Endothelial cell of umbilical vein (primary cell): ENCODE results near the gene CBLB. TPM values are rescaled to one million over a fixed set of nuclear protein-coding genes. Genes with fewer than 3 reads are reported as not detected.

Source experiments
- BruUV-seq: library from RNA; stranded (reverse); fragments of 400-500 nt; replicated peaks from 2 replicates; lab custom pipeline; 2021; lab: Mats Ljungman, UMichigan
- CTCF ChIA-PET: fragments of 300-600, 350-600 bp; sonication (Branson Sonifier 250); formaldehyde crosslinking; loops from one replicate; lab custom pipeline; 2021; ENCODE audit warnings: antibody characterized with exemption, inconsistent platforms; lab: Charles Lee
- POLR2A ChIA-PET: fragments of 300-600, 350-600 bp; sonication (Branson Sonifier 250); formaldehyde crosslinking; loops from one replicate; lab custom pipeline; 2021; ENCODE audit warnings: antibody characterized with exemption, inconsistent platforms; lab: Charles Lee
- DNase-seq: peaks from one replicate; pipeline ENCODE4 v3.0.0-alpha.2; 2011; ENCODE audit warnings: low read depth, low spot score
- FAIRE-seq: peaks from 2 replicates; lab custom pipeline; 2011; peaks lifted over from hg19 to GRCh38; lab: Jason Lieb, UNC
- H2AFZ ChIP-seq: 2 replicates; pipeline ENCODE4 v1.6.0; 2012; ENCODE audit warnings: low read depth, low read length, control low read depth, inconsistent platforms
- H3K27ac ChIP-seq: 2 replicates; pipeline ENCODE4 v1.5.1; 2011; ENCODE audit warnings: low read depth, mild to moderate bottlenecking, control low read depth, low read length, moderate library complexity; ENCODE audit not compliant: insufficient read depth
- H3K27me3 ChIP-seq, 2 experiments: 2 replicates each; pipeline versions ENCODE4 v1.6.0 to v1.6.1; 2011; ENCODE audit warnings: low read length in 2 of 2, mixed read lengths in 1 of 2; ENCODE audit not compliant: control insufficient read depth in 2 of 2, insufficient read depth in 2 of 2
- H3K36me3 ChIP-seq, 2 experiments: 2 replicates in 1 of 2; 3 replicates in 1 of 2; pipeline ENCODE4 v1.5.1; 2011; ENCODE audit warnings: low read length in 2 of 2, mild to moderate bottlenecking in 1 of 2, moderate library complexity in 1 of 2; ENCODE audit not compliant: control insufficient read depth in 2 of 2, insufficient read depth in 2 of 2; ENCODE audit errors: extremely low read depth in 1 of 2
- H3K4me1 ChIP-seq: 3 replicates; pipeline ENCODE4 v1.5.1; 2011; ENCODE audit warnings: mild to moderate bottlenecking, low read length; ENCODE audit not compliant: control insufficient read depth, insufficient read depth; ENCODE audit errors: extremely low read depth
- H3K4me2 ChIP-seq: 2 replicates; pipeline ENCODE4 v1.6.1; 2011; ENCODE audit warnings: low read length, control low read depth, mixed read lengths; ENCODE audit not compliant: insufficient read depth
- H3K4me3 ChIP-seq, 3 experiments: fragments of 200-600 bp in 1 of 3; sonication (generic), shearing (Covaris generic) in 1 of 3; replicated peaks in 1 of 3; 2 replicates each; pipeline ENCODE4 v1.5.1; 2011 to 2016; ENCODE audit warnings: control low read depth in 3 of 3, low read length in 3 of 3, mild to moderate bottlenecking in 2 of 3, inconsistent platforms in 1 of 3, low read depth in 1 of 3, moderate library complexity in 1 of 3; ENCODE audit not compliant: insufficient read depth in 1 of 3
- H3K79me2 ChIP-seq: 2 replicates; pipeline ENCODE4 v1.6.0; 2012; ENCODE audit warnings: low read length, inconsistent platforms; ENCODE audit not compliant: control insufficient read depth, insufficient read depth
- H3K9ac ChIP-seq: replicated peaks from 2 replicates; pipeline ENCODE3; 2011; ENCODE audit warnings: low read length, control low read depth; ENCODE audit not compliant: insufficient read depth; ENCODE audit errors: extremely low read depth
- H3K9me1 ChIP-seq: replicated peaks from 3 replicates; pipeline ENCODE4 v1.6.0; 2011; ENCODE audit warnings: mild to moderate bottlenecking, low read length; ENCODE audit not compliant: control insufficient read depth, insufficient read depth; ENCODE audit errors: extremely low read depth
- H3K9me3 ChIP-seq: replicated peaks from 2 replicates; pipeline ENCODE4 v1.5.1; 2012; ENCODE audit warnings: low read length, inconsistent platforms; ENCODE audit not compliant: control insufficient read depth, insufficient read depth
- H4K20me1 ChIP-seq: replicated peaks from 2 replicates; pipeline ENCODE3; 2011; ENCODE audit warnings: mild to moderate bottlenecking, low read length; ENCODE audit not compliant: control insufficient read depth, insufficient read depth; ENCODE audit errors: extremely low read depth
- EZH2 ChIP-seq: IDR thresholded peaks from 2 replicates; pipeline ENCODE4 v1.6.1; 2012; ENCODE audit warnings: borderline replicate concordance, low read depth, mild to moderate bottlenecking, moderate library complexity, low read length, inconsistent platforms; ENCODE audit not compliant: severe bottlenecking
- FOS ChIP-seq: IDR thresholded peaks from 2 replicates; pipeline ENCODE4 v1.6.1; 2011; ENCODE audit warnings: mild to moderate bottlenecking, low read length, moderate library complexity, borderline replicate concordance; ENCODE audit not compliant: insufficient read depth
- GATA2 ChIP-seq: IDR thresholded peaks from 2 replicates; pipeline ENCODE4 v1.7.0; 2011; ENCODE audit warnings: low read depth, mild to moderate bottlenecking, moderate library complexity, mixed read lengths, low read length; ENCODE audit not compliant: insufficient read length, insufficient read depth
- JUN ChIP-seq: IDR thresholded peaks from 2 replicates; pipeline ENCODE4 v1.6.1; 2011; ENCODE audit warnings: borderline replicate concordance, low read depth; ENCODE audit not compliant: insufficient read length, insufficient read depth
- MYC ChIP-seq: IDR thresholded peaks from one replicate; pipeline ENCODE4 v1.6.1; 2011; ENCODE audit warnings: mild to moderate bottlenecking, low read depth, low read length
- POLR2A ChIP-seq: IDR thresholded peaks from 2 replicates; pipeline ENCODE4 v1.6.1; 2012; ENCODE audit warnings: low read depth, mild to moderate bottlenecking, control low read depth, low read length
- POLR2AphosphoS5 ChIP-seq: IDR thresholded peaks from 2 replicates; pipeline ENCODE4 v1.6.1; 2012; ENCODE audit warnings: low read depth, mild to moderate bottlenecking, control low read depth, low read length, moderate library complexity; ENCODE audit not compliant: insufficient read depth
- dilution Hi-C: fragments of 300-500 bp; cut with MboI; formaldehyde crosslinking; loops from one replicate; pipeline ENCODE4 v1.15.0; 2019; ENCODE audit warnings: low sequenced_read_pairs; ENCODE audit not compliant: extremely low pct_ligation_motif_present
- intact Hi-C: fragments of 100-400 bp; cut with micrococcal nuclease; formaldehyde crosslinking; loops from one replicate; pipeline ENCODE4 v1.10.0; 2022
- polyA plus RNA-seq, 4 experiments: library from polyadenylated mRNA; depleted of rRNA in 3 of 4; stranded (reverse) in 3 of 4; unstranded in 1 of 4; fragments of >200 nt; gene quantifications; 2 replicates each; pipeline versions ENCODE4 v1.2.1 to v1.2.3, GENCODE V29; 2011 to 2012; ENCODE audit warnings: missing spikeins in 1 of 4
- total RNA-seq: library from RNA; stranded (reverse); gene quantifications from 2 replicates; pipeline ENCODE4 v1.2.3, GENCODE V29; 2021
- TF ChIP-seq, protein P1 (sequence below): IDR thresholded peaks from 2 replicates; pipeline ENCODE4 v1.6.1; 2011; ENCODE audit not compliant: insufficient read depth, insufficient read length
- TF ChIP-seq, protein P2 (sequence below), 2 donors: IDR thresholded peaks; 1 replicate in 1 of 2; 2 replicates in 1 of 2; pipeline ENCODE4 v1.5.1; 2011; ENCODE audit warnings: low read length in 2 of 2, mild to moderate bottlenecking in 2 of 2, moderate library complexity in 2 of 2, control low read depth in 1 of 2, inconsistent platforms in 1 of 2, low read depth in 1 of 2; ENCODE audit not compliant: insufficient read depth in 1 of 2; ENCODE audit errors: extremely low read depth in 1 of 2

CBLB gene
- total and polyA plus RNA-seq, 2 donors (not counting 3 experiments of a cell fraction or from before 2014, with no cell fraction given) = 17.8 to 39.6 TPM

GRCh38 chr3:105793040-105793439, 75.8 kb downstream of the CBLB start:
- BruUV-seq = no TSS peak
- POLR2A ChIA-PET = no interaction called here
- H3K9ac ChIP-seq = no peak overlapping the region
- no peak overlapping the region for H3K4me2 ChIP-seq
- no peak overlapping the region for H2AFZ ChIP-seq
- no peaks in the 10 kb centered on the region for H3K27me3 ChIP-seq
- H3K27ac ChIP-seq = no peak overlapping the region
- peaks cover 8% of the 10 kb centered on the region for H4K20me1 ChIP-seq
- peaks cover 6% of the 10 kb centered on the region for H3K79me2 ChIP-seq
- no peaks in the 10 kb centered on the region for H3K36me3 ChIP-seq
- dilution Hi-C loops = no loop called here
- FAIRE-seq (no peak), DNase-seq (no peak)
- H3K9me1 ChIP-seq = no peaks in the 10 kb centered on the region
- no peaks in the 10 kb centered on the region for H3K9me3 ChIP-seq
- H3K4me3 ChIP-seq = no peak overlapping the region
- CTCF ChIA-PET = no interaction called here
- peaks cover 5% of the 10 kb centered on the region for H3K4me1 ChIP-seq
- TF ChIP-seq GATA2 (no peak), JUN (no peak), POLR2A (no peak), POLR2AphosphoS5 (no peak), MYC (no peak), EZH2 (no peak), FOS (no peak)
- TF ChIP-seq, protein P1, sequence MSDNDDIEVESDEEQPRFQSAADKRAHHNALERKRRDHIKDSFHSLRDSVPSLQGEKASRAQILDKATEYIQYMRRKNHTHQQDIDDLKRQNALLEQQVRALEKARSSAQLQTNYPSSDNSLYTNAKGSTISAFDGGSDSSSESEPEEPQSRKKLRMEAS = no peak
- TF ChIP-seq, protein P2, sequence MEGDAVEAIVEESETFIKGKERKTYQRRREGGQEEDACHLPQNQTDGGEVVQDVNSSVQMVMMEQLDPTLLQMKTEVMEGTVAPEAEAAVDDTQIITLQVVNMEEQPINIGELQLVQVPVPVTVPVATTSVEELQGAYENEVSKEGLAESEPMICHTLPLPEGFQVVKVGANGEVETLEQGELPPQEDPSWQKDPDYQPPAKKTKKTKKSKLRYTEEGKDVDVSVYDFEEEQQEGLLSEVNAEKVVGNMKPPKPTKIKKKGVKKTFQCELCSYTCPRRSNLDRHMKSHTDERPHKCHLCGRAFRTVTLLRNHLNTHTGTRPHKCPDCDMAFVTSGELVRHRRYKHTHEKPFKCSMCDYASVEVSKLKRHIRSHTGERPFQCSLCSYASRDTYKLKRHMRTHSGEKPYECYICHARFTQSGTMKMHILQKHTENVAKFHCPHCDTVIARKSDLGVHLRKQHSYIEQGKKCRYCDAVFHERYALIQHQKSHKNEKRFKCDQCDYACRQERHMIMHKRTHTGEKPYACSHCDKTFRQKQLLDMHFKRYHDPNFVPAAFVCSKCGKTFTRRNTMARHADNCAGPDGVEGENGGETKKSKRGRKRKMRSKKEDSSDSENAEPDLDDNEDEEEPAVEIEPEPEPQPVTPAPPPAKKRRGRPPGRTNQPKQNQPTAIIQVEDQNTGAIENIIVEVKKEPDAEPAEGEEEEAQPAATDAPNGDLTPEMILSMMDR (IDR thresholded peaks at IDR 0.05; ENCODE audit: extremely low read depth in 1 of 2, insufficient read depth in 1 of 2, low read depth in 1 of 2, low read length in 2 of 2) = no peak
- intact Hi-C loops = no loop called here
